GM18868 (cell line): ENCODE measurements around the gene FPR2.
"Not testable (repeated sequence)": the region's sequence is repeated elsewhere in the genome, so short reads cannot be mapped to it uniquely, and the experiment has no call there.

Experiments used
- ATAC-seq: cut with Tn5 transposase; IDR thresholded peaks from one replicate; pipeline ENCODE4 v1.9.1; 2021; ENCODE audit warnings: mild to moderate bottlenecking, moderate library complexity; ENCODE audit not compliant: unreplicated experiment

FPR2 gene

GRCh38 chr19:51739466-51740213, 21.3 kb upstream of the FPR2 start:
- ATAC-seq, result no peak

- ATAC-seq, result no peak
Observed at GRCh38 chr19:51740356-51740755, 20.6 kb upstream of the FPR2 start.

GRCh38 chr19:51742789-51743188, 18.2 kb upstream of the FPR2 start:
- ATAC-seq, result no peak

- no peak for ATAC-seq
Observed at GRCh38 chr19:51743405-51743804, 17.6 kb upstream of the FPR2 start.

GRCh38 chr19:51746731-51747130, 14.2 kb upstream of the FPR2 start:
- no peak for ATAC-seq

- ATAC-seq, result no peak
Observed at GRCh38 chr19:51749979-51750378, 11.0 kb upstream of the FPR2 start.

GRCh38 chr19:51750400-51751094, 10.4 kb upstream of the FPR2 start:
- ATAC-seq, result no peak

GRCh38 chr19:51751655-51752054, 9.3 kb upstream of the FPR2 start, which contains the start of gene FPR1:
FPR1 (minus strand) TSS chr19:51751878; CDS start chr19:51746994, 4,884 bp downstream.
- ATAC-seq, result no peak

- no peak for ATAC-seq
Observed at GRCh38 chr19:51754109-51754508, 6.9 kb upstream of the FPR2 start.

- no peak for ATAC-seq
Observed at GRCh38 chr19:51754770-51755169, 6.2 kb upstream of the FPR2 start.

- no peak for ATAC-seq
Observed at GRCh38 chr19:51755571-51755970, 5.4 kb upstream of the FPR2 start.

GRCh38 chr19:51761696-51762095, 716 bp downstream of the FPR2 start:
- no peak for ATAC-seq

- no peak for ATAC-seq
Observed at GRCh38 chr19:51765086-51765485, 4.1 kb downstream of the FPR2 start.

- ATAC-seq, result no peak
Observed at GRCh38 chr19:51766461-51766860, 5.5 kb downstream of the FPR2 start.

- no peak for ATAC-seq
Observed at GRCh38 chr19:51771376-51772130, 10.6 kb downstream of the FPR2 start.

- ATAC-seq, result no peak
Observed at GRCh38 chr19:51772977-51773376, 12.0 kb downstream of the FPR2 start.

- ATAC-seq, result not testable (repeated sequence)
Observed at GRCh38 chr19:51776561-51776960, 15.6 kb downstream of the FPR2 start.

- no peak for ATAC-seq
Observed at GRCh38 chr19:51777570-51778462, 16.8 kb downstream of the FPR2 start.

GRCh38 chr19:51779181-51779580, 18.2 kb downstream of the FPR2 start:
- ATAC-seq, result no peak

- no peak for ATAC-seq
Observed at GRCh38 chr19:51779703-51780102, 18.7 kb downstream of the FPR2 start.

GRCh38 chr19:51780270-51780669, 19.3 kb downstream of the FPR2 start:
- ATAC-seq, result no peak
